HepG2 (cell line): ENCODE data around the gene HHEX. TPM values are rescaled to one million over a fixed set of nuclear protein-coding genes. Genes with fewer than 3 reads are reported as not detected.

Source experiments
- AGO2 ChIP-seq: fragments of 200-400 bp; formaldehyde crosslinking; optimal IDR thresholded peaks from 2 replicates; pipeline ENCODE3; 2017; ENCODE audit warnings: mild to moderate bottlenecking, low read depth, low read length, moderate library complexity
- CBX5 ChIP-seq: sonication (generic); formaldehyde crosslinking; IDR thresholded peaks from 2 replicates; pipeline ENCODE4 v1.4.0; 2020; ENCODE audit warnings: missing genetic modification reagents, borderline replicate concordance
- DR1 ChIP-seq: sonication (generic); formaldehyde crosslinking; IDR thresholded peaks from 2 replicates; pipeline ENCODE4 v1.8.0; 2021; ENCODE audit warnings: mild to moderate bottlenecking, missing genetic modification reagents, inconsistent platforms
- FLYWCH1 ChIP-seq: sonication (generic); formaldehyde crosslinking; IDR thresholded peaks from 2 replicates; pipeline ENCODE4 v1.8.1; 2023; ENCODE audit warnings: mild to moderate bottlenecking, missing genetic modification reagents
- FOXO1 ChIP-seq: sonication (generic); formaldehyde crosslinking; IDR thresholded peaks from 2 replicates; pipeline ENCODE4 v1.4.0; 2020; ENCODE audit warnings: missing genetic modification reagents
- IKZF5 ChIP-seq: IDR thresholded peaks from 2 replicates; pipeline ENCODE4 v1.6.1; 2018; ENCODE audit warnings: missing genetic modification reagents, mild to moderate bottlenecking, missing compliant biosample characterization
- KLF11 ChIP-seq: IDR thresholded peaks from 2 replicates; pipeline ENCODE4 v1.6.1; 2016; ENCODE audit warnings: missing compliant biosample characterization
- MEF2D ChIP-seq: sonication (generic); formaldehyde crosslinking; IDR thresholded peaks from 2 replicates; pipeline ENCODE4 v1.5.1; 2020; ENCODE audit warnings: mild to moderate bottlenecking, missing genetic modification reagents
- TBX3 ChIP-seq: fragments of 450-650 bp; IDR thresholded peaks from 2 replicates; pipeline ENCODE4 v1.6.1; 2017; ENCODE audit warnings: antibody characterized with exemption, mild to moderate bottlenecking, inconsistent platforms, borderline replicate concordance
- TFE3 ChIP-seq: IDR thresholded peaks from 2 replicates; pipeline ENCODE4 v1.6.1; 2016
- THAP8 ChIP-seq: sonication (generic); formaldehyde crosslinking; IDR thresholded peaks from 2 replicates; pipeline ENCODE4 v1.5.1; 2020; ENCODE audit warnings: missing genetic modification reagents, mild to moderate bottlenecking, borderline replicate concordance
- WIZ ChIP-seq: sonication (generic); formaldehyde crosslinking; IDR thresholded peaks from 2 replicates; pipeline ENCODE4 v1.5.1; 2020; ENCODE audit warnings: mild to moderate bottlenecking, missing genetic modification reagents
- ZFX ChIP-seq: sonication (generic); formaldehyde crosslinking; IDR thresholded peaks from 2 replicates; pipeline ENCODE4 v1.4.0; 2020; ENCODE audit warnings: mild to moderate bottlenecking, low read depth, missing genetic modification reagents, moderate library complexity
- ZKSCAN5 ChIP-seq: sonication (generic); formaldehyde crosslinking; IDR thresholded peaks from 2 replicates; pipeline ENCODE4 v1.5.1; 2020; ENCODE audit warnings: mild to moderate bottlenecking, missing genetic modification reagents
- ZNF275 ChIP-seq: sonication (generic); formaldehyde crosslinking; IDR thresholded peaks from 2 replicates; pipeline ENCODE4 v1.8.0; 2022; ENCODE audit warnings: missing genetic modification reagents, mild to moderate bottlenecking, inconsistent platforms, borderline replicate concordance
- ZNF367 ChIP-seq: sonication (generic); formaldehyde crosslinking; IDR thresholded peaks from 2 replicates; pipeline ENCODE4 v1.4.0; 2020; ENCODE audit warnings: missing genetic modification reagents, borderline replicate concordance
- ZNF572 ChIP-seq: sonication (generic); formaldehyde crosslinking; IDR thresholded peaks from 2 replicates; pipeline ENCODE4 v1.5.1; 2020; ENCODE audit warnings: mild to moderate bottlenecking, missing genetic modification reagents
- ZNF644 ChIP-seq: IDR thresholded peaks from 2 replicates; pipeline ENCODE4 v1.6.1; 2016; ENCODE audit warnings: low read depth
- ZSCAN20 ChIP-seq: sonication (generic); formaldehyde crosslinking; IDR thresholded peaks from 2 replicates; pipeline ENCODE4 v1.4.0; 2020; ENCODE audit warnings: missing genetic modification reagents, mild to moderate bottlenecking, borderline replicate concordance
- polyA plus RNA-seq, 8 experiments: library from polyadenylated mRNA; depleted of rRNA in 3 of 8; stranded (reverse) in 7 of 8; unstranded in 1 of 8; fragments of >200 nt; fragmentation: Illumina TruSeq in 4 of 8; extraction: Trizol in 4 of 8; gene quantifications; 2 replicates each; pipeline versions ENCODE4 v1.2.1 to v1.2.3, GENCODE V29; 2011 to 2016; ENCODE audit warnings: low read depth in 4 of 8, missing spikeins in 1 of 8, mixed read lengths in 1 of 8; ENCODE audit not compliant: insufficient read depth in 1 of 8
- total RNA-seq, 5 experiments: library from RNA; depleted of rRNA; stranded (reverse); fragments of >200 nt; fragmentation: Illumina TruSeq; extraction: Trizol; gene quantifications; 2 replicates each; pipeline ENCODE4 v1.2.3, GENCODE V29; 2016; ENCODE audit warnings: low read depth in 1 of 5

Gene HHEX
- total and polyA plus RNA-seq, 2 of the 13 experiments (the other 11 are each of a cell fraction or from before 2014, with no cell fraction given), result 44.5 to 48.7 TPM

GRCh38 chr10:92691591-92692079 lies 1.9 kb downstream of the HHEX start (continued):
- TF ChIP-seq IKZF5 (CRISPR knock-in tag) (0 out of 2 replicates have a peak, but pooled peaks have one; percentile 19), ZNF275 (CRISPR knock-in tag) (no peak), ZFX (CRISPR knock-in tag) (no peak), ZNF572 (no peak), MEF2D (CRISPR knock-in tag) (no peak), ZNF644 (CRISPR knock-in tag) (no peak), FOXO1 (no peak), KLF11 (CRISPR knock-in tag) (no peak), TFE3 (0 out of 2 replicates have a peak, but pooled peaks have one; percentile 7), ZNF367 (CRISPR knock-in tag) (no peak), THAP8 (CRISPR knock-in tag) (no peak), ZKSCAN5 (no peak), WIZ (CRISPR knock-in tag) (0 out of 2 replicates have a peak, but pooled peaks have one; percentile 24), AGO2 (peak; percentile 83), ZSCAN20 (CRISPR knock-in tag) (no peak), TBX3 (no peak), DR1 (CRISPR knock-in tag) (peak; percentile 22; the same call in 1 of the 2 replicates), FLYWCH1 (CRISPR knock-in tag) (no peak), CBX5 (CRISPR knock-in tag) (no peak)
